ENCODE results near the gene VPS8. TPM values are rescaled to one million over a fixed set of nuclear protein-coding genes. Genes with fewer than 3 reads are reported as not detected.

Gene VPS8, protein sequence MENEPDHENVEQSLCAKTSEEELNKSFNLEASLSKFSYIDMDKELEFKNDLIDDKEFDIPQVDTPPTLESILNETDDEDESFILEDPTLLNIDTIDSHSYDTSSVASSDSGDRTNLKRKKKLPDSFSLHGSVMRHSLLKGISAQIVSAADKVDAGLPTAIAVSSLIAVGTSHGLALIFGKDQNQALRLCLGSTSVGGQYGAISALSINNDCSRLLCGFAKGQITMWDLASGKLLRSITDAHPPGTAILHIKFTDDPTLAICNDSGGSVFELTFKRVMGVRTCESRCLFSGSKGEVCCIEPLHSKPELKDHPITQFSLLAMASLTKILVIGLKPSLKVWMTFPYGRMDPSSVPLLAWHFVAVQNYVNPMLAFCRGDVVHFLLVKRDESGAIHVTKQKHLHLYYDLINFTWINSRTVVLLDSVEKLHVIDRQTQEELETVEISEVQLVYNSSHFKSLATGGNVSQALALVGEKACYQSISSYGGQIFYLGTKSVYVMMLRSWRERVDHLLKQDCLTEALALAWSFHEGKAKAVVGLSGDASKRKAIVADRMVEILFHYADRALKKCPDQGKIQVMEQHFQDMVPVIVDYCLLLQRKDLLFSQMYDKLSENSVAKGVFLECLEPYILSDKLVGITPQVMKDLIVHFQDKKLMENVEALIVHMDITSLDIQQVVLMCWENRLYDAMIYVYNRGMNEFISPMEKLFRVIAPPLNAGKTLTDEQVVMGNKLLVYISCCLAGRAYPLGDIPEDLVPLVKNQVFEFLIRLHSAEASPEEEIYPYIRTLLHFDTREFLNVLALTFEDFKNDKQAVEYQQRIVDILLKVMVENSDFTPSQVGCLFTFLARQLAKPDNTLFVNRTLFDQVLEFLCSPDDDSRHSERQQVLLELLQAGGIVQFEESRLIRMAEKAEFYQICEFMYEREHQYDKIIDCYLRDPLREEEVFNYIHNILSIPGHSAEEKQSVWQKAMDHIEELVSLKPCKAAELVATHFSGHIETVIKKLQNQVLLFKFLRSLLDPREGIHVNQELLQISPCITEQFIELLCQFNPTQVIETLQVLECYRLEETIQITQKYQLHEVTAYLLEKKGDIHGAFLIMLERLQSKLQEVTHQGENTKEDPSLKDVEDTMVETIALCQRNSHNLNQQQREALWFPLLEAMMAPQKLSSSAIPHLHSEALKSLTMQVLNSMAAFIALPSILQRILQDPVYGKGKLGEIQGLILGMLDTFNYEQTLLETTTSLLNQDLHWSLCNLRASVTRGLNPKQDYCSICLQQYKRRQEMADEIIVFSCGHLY (N-terminal part only)
- 44.2 and 57.6 TPM in 2 replicates for total RNA-seq

GRCh38 chr3:184811999-184812661, at the start of gene VPS8:
TSS of gene VPS8 (plus strand) at chr3:184812166. CDS start at chr3:184824633, 12,467 bp downstream.

Other genes starting within 250 kb of the VPS8 start
- gene MAGEF1, start 100.1 kb upstream of the VPS8 start, total RNA-seq: 7.6 and 7.8 TPM in 2 replicates